Measurements from ENCODE around the gene PPFIA4. TPM values are rescaled to one million over a fixed set of nuclear protein-coding genes. Genes with fewer than 3 reads are reported as not detected.

Gene PPFIA4
- total RNA-seq, 1 donor from 2014 or later: 1.3 TPM

DNA sequence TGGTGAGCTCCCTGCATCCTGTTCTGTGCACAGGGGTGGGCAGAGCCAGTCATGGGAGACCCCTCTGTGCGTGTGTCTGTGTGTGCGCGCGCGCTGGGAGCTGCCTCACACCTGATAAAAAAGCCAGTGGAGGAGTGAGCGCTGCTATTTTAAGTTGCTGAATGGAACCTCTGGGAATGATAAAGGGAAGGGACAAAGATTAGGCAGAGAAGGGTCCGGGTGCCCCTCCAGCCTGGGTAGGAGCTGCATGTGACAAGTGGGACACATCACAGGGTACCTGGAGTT lies 102.1 kb downstream of the PPFIA4 start:
- H3K36me3 ChIP-seq: no peaks in the 10 kb centered on the region
- intact Hi-C loops (cut with DNase I): no loop called here
- H3K9me3 ChIP-seq: no peaks in the 10 kb centered on the region
- no peak overlapping the region for H3K27ac ChIP-seq
- ATAC-seq (no peak), DNase-seq (no peak)
- H3K4me3 ChIP-seq: peak overlapping the region; percentile 46
- TF ChIP-seq, protein P1, sequence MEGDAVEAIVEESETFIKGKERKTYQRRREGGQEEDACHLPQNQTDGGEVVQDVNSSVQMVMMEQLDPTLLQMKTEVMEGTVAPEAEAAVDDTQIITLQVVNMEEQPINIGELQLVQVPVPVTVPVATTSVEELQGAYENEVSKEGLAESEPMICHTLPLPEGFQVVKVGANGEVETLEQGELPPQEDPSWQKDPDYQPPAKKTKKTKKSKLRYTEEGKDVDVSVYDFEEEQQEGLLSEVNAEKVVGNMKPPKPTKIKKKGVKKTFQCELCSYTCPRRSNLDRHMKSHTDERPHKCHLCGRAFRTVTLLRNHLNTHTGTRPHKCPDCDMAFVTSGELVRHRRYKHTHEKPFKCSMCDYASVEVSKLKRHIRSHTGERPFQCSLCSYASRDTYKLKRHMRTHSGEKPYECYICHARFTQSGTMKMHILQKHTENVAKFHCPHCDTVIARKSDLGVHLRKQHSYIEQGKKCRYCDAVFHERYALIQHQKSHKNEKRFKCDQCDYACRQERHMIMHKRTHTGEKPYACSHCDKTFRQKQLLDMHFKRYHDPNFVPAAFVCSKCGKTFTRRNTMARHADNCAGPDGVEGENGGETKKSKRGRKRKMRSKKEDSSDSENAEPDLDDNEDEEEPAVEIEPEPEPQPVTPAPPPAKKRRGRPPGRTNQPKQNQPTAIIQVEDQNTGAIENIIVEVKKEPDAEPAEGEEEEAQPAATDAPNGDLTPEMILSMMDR (IDR thresholded peaks at IDR 0.05): no peak
- peaks cover 32% of the 10 kb centered on the region for H3K27me3 ChIP-seq
- H3K4me1 ChIP-seq: peaks cover 41% of the 10 kb centered on the region

Other genes starting within 250 kb of the PPFIA4 start
- gene KDM5B, start 218.1 kb upstream of the PPFIA4 start, total RNA-seq: 57.3 TPM
- 0.81 TPM for gene PCAT6, start 215.5 kb upstream of the PPFIA4 start, total RNA-seq
- 10.0 TPM for gene RABIF, start 137.3 kb upstream of the PPFIA4 start, total RNA-seq
- 24.4 TPM for gene KLHL12, start 99.3 kb upstream of the PPFIA4 start, total RNA-seq
- gene ADIPOR1, start 68.2 kb upstream of the PPFIA4 start, total RNA-seq: 126 TPM
- gene CYB5R1, start 59.2 kb upstream of the PPFIA4 start, total RNA-seq: 71.8 TPM
- 50.4 TPM for gene TMEM183A, start 19.1 kb upstream of the PPFIA4 start, total RNA-seq
- not detected for gene MYOG, start 59.5 kb downstream of the PPFIA4 start, total RNA-seq
- 4.1 TPM for gene ADORA1, start 101.2 kb downstream of the PPFIA4 start, total RNA-seq
- gene MYBPH, start 149.3 kb downstream of the PPFIA4 start, total RNA-seq: not detected
- gene CHI3L1, start 160.2 kb downstream of the PPFIA4 start, total RNA-seq: 85.1 TPM
- gene CHIT1, start 203.2 kb downstream of the PPFIA4 start, total RNA-seq: 751 TPM

Measured in upper lobe of right lung (tissue), 1 donor.